ENCODE results near the gene DIDO1. TPM values are rescaled to one million over a fixed set of nuclear protein-coding genes. Genes with fewer than 3 reads are reported as not detected.
A peak's percentile ranks its signal among the peaks of the same experiment; 100 is the strongest.

The DIDO1 gene
- total RNA-seq, 1 donor from 2014 or later = 32.3 TPM

DNA sequence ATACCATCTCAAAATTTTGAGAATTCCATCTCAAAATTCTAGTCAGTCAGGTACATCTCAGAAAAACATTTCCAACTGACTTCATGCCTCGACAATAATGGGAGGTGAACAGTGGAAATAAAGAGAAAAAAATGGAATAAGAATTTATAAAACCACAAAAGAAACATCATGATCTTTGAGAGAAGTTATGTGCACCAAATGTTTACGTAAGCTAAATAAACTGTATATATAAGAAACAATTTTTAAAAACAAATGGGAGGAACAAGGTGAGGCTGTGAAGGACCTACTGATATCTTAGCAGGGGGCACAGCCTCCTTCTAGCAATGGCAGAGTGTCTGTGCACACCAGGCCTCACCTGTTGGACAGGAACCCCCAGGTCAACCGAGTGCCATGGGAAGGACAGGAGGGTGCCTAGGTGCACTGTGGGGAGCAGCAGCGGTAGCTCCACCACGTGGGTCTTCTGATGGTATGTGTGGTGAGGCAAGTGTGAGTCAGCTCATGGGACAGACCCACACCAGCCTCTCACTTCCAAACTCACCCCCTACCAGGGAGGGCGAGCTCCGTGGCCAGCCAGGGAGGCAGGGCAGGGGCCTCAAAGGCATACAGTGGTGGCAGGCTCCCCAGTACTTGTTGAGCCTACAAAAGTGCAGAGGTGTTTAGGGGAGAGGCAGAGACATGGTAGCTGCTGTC is 23.2 kb downstream of the DIDO1 start:
- DNase-seq (no peak), ATAC-seq (ENCODE audit: poor library complexity) (no peak)
- intact Hi-C loops (cut with DNase I) = no loop called here

DNA sequence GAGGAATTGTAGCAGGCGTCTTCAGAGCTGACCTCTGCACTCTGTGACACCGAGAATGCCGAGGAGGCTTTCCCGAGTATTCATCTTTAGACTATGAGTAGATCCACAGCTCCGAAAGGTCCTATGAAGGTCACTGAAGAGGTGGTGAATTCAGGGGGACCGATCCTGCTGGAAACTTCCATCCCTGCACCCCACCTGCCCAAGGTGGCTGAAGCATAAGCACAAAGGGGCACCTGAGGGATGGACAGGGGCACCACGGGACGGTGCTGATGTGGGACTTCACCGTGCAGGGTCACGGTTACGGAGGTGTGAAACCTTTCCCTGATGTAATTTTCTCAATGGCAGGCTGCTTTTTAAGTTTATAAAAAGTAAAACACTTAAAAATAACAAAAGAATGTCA is 24.4 kb downstream of the DIDO1 start:
- ATAC-seq (ENCODE audit: poor library complexity) = no peak
- intact Hi-C loops (cut with DNase I) = no loop called here
- no peak for DNase-seq

DNA sequence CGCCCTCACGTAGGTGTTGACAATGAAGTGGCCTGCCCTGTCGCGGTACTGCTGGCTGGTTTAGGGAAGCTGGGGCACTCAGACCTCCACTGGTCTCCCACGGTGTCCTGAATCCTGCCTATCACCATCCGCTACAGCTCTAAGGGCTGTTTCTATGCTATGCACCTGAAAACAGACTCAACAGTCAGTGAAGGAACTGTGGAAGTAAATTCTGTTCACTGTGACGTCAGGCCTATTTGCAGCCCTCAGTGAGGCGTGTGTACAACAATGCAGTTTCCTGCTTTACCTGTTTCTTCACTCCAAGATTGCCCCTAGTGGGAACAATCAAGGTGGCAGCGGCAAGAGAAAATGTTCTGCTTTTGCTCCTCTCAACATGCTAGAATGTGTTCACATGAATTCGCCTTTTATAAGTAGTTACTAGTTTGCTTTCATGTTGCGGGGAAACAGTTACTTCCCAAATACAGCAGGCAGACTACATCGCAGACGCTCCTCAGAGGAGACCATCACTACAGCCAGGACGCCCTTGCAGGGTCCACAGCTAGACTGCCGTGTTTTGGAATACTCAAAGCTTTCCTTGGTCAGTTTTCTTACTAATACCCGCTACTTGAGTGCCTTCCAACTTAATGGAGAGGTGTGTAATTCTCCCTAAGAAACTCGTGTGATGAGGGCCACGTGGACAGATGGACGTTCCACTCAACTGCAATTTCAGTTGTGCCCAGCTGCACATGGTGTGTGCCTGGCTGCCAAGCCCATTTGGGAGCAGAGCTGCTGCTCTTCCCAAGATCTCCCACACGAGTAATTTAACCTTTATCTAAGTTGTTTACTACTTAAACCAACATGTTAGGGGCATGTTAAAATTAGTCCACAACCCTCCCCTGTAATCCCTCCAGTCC is 25.4 kb downstream of the DIDO1 start:
- ATAC-seq (ENCODE audit: poor library complexity) (no peak), DNase-seq (no peak)
- intact Hi-C loops (cut with DNase I) = no loop called here

DNA sequence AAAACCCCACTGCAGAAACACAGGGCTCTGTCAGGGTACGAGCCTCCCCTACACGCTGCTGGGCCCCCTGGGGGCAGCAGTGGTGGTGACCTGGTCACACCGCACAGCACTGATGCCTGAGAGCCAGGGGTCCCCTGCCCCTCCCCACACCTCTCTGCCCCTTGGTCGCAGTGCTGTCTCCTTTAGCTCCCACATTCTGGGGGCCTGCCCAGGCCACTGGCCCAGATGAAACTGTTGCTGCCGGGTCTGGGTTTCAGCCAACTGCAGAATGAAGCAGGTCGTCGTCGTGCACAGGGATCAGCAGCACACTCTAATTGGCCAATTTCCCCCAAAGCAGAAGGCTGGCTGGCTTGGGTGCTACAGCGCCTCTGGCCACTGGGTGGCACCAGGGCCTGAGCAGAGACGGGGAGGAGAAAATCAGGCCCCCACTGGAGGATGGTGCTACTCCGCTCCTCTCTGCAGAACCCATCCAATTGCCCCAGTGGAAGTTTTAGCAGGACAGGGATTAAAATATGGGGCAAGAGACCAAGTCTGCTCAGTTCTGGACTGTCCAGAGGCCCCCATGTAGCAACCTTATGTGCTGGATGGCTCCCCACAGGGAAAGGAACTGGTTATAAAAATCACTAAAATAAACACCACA is 26.1 kb downstream of the DIDO1 start:
- peak; percentile 79 for DNase-seq
- intact Hi-C loops (cut with DNase I) = no loop called here
- ATAC-seq (ENCODE audit: poor library complexity) = peak; percentile 93

DNA sequence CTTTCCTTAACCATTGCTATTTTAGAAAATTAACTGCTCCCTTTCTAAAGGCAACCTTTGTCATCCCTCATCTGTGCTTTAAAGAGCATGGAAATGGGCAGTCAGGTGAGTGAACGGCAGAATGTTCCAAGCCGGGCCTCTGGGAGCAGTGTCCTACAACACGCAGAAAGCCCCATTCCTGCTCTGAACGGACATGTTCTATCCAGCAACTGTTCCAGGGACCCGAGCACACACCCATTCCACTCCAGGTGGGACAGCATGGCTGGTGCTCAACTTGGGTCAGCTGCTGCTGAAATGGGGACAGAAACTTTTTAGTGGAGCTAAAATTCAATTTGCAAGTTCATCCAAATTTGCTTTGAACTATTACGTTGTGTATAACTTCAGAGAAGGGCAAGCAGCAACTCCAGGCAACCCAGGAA is 26.7 kb downstream of the DIDO1 start:
- intact Hi-C loops (cut with DNase I) = no loop called here
- ATAC-seq (ENCODE audit: poor library complexity) (peak; percentile 56), DNase-seq (no peak)

DNA sequence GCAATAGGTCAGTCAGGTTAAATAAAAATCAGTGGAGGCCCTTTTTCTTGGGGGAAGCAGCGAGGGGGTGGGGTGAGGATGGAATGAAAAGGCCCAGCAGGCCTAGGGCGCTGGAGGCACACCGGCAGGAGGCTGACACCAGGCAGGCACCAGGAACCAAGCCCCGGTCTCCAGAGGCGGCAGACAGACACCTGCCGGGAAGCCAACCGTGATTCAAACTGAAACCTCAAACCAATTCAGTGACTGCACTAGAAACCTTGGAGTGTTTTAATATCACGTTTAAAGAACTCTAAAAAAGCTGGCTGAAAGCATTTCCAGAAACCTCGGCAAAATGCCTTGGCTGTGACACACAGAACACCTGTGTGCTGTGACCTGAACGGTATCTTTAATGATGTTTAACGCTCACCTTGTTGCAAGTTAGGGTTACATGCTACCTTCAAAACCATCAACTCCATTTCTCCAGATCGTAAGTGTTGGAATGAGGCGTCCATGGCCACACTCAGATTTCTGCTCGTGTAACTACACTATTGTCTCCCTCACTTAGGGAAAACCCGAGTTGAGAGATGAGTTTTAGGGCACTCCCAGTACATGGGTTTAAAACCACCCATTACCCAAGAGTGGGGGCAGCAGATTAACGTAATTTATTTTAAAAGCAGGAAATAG is 27.2 kb downstream of the DIDO1 start:
- DNase-seq (no peak), ATAC-seq (ENCODE audit: poor library complexity) (no peak)
- intact Hi-C loops (cut with DNase I) = no loop called here

DNA sequence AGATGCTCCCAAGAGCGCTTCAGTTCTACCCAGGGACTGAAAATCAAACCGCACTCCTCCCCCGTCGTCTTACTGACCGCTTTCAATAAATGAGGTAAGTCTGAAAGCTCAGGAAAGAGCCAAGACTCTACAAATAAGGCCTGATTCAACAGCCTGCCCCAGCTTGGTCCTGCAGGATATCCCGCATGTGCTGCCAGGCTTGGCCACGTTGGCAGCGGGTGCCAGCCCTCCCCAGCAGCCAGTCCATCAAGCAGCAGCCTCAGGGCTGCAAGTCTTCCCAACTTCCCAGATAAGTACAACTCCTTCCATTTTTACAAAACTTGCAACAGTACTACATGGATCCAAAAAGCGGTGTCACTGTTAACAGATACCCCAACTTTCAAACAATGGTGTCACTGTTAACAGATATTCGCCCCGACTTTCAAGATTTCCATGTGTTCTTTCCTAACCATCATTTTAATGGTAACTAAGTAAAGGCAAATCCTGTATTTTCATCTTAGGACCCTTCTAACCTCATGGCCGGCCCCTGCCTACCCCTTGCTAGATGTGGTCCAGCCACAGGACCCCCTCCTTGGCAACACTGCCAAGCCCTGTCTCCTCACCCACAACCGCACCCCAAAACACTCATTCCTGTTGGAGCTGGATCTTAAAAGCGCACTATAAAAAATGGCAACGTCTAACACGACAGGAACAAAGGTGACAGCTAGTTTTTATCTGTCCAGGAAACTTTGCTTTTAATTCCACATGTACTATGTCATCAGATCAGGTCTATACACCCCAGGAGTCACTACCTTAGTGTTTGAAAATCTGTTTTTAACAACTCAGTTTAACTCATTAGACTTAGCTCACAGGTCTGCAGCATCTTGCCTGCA is 28.0 kb downstream of the DIDO1 start:
- intact Hi-C loops (cut with DNase I) = no loop called here
- DNase-seq = no peak

DNA sequence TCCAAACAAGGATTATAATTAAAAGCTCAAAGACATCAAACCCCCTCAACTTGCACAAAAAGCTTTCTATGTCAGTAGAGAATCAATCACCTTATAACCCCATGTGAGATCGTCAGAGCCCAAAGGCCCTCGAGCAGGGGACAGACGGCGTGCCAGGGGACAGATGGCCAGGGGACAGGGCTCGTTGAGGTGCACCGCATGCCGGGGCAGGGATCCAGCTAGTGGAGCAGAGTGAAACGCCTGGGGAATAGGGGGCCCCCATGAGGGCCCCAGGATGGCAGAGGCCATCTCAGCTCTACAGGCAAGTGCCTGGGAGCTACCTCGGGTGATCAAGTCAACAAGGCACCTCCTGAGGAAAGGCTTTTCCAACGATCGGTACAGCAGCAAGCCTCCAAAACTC is 28.6 kb downstream of the DIDO1 start:
- ATAC-seq (ENCODE audit: poor library complexity) (no peak), DNase-seq (no peak)
- intact Hi-C loops (cut with DNase I) = no loop called here

More for the DNA sequence above, 28.0 kb downstream of the DIDO1 start:
- no peak for ATAC-seq (ENCODE audit: poor library complexity)

DNA sequence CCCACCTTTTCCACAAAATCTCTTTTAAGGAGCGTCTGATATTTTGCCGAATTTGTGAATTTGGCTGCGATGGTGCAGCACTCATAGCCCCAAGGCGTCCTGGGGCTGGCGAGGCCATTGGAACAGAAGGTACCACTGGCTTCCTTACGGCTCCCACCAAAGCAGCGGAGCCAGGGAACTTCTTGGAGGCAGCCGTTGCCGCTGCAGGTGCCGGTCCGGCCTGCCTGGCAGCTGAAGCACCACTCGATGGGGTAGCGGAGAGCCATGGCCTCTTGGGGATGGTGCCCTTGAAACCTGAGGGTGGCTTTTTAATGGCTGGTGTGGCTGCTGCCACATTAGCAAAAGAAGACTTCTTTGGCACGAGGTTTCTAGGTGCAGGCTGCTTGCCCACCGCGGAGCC is 29.8 kb downstream of the DIDO1 start:
- intact Hi-C loops (cut with DNase I) = no loop called here
- DNase-seq = no peak

DNA sequence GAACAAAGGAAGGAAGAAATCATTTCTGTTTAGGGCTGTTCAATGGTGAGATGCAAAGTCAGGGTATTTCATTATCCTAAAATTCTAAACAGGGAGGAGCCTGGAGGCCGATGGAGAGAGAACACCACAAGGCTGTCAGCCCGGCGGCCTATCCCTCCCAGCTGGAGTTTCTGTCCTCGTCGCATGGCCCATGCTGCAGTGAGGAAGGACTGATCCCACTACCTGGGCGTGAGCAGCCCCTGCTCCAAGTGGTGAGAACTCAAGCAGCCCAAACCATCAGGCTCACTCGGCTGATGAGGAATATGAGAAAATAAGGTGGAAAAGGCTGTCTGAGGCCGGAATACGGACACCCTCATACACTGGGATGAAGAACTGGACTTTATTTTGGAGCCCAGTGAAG is 30.8 kb downstream of the DIDO1 start:
- DNase-seq (no peak), ATAC-seq (ENCODE audit: poor library complexity) (no peak)
- intact Hi-C loops (cut with DNase I) = no loop called here

More for the DNA sequence above, 29.8 kb downstream of the DIDO1 start:
- ATAC-seq (ENCODE audit: poor library complexity) = no peak

DNA sequence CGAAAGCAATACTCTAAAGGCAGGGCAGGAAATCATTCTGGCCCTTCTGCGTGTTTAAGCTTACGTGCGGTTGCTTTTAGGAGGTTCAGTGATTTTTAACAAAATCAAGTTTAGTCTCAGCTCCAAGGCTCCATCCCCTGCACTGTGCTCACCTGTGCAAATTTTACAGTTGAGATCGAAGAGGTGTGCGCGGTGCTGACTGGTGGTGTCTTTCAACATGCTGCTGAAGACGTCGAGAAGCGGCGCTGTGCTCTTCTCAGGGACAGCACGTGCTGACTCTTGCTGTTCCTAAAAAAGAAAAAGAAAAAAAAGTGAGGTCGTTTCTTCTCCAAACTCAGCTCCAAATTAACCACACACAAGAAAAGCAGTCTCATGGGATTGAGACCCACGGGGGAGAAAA is 32.0 kb downstream of the DIDO1 start:
- intact Hi-C loops (cut with DNase I) = no loop called here
- no peak for ATAC-seq (ENCODE audit: poor library complexity)
- DNase-seq = no peak

DNA sequence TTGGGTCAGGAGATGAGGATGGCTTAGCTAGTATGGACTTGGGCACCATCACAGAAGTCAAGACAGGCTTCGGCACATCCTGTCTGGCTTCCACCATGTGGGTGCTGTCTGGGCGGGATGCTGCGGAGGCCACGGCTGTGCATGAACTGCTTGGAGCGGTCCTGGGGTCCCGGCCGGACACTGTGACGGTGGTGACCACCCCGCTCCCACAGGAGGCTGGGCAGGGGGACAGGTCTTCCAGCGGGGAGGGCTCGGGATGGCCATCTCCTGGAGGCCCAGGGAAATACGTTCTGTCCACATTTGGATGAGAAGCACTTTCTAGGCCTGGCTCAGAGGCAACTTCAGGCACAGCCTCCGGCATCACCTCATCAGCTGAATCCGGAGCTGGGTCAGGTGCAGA is 32.6 kb downstream of the DIDO1 start:
- no peak for DNase-seq
- no peak for ATAC-seq (ENCODE audit: poor library complexity)
- intact Hi-C loops (cut with DNase I) = no loop called here

DNA sequence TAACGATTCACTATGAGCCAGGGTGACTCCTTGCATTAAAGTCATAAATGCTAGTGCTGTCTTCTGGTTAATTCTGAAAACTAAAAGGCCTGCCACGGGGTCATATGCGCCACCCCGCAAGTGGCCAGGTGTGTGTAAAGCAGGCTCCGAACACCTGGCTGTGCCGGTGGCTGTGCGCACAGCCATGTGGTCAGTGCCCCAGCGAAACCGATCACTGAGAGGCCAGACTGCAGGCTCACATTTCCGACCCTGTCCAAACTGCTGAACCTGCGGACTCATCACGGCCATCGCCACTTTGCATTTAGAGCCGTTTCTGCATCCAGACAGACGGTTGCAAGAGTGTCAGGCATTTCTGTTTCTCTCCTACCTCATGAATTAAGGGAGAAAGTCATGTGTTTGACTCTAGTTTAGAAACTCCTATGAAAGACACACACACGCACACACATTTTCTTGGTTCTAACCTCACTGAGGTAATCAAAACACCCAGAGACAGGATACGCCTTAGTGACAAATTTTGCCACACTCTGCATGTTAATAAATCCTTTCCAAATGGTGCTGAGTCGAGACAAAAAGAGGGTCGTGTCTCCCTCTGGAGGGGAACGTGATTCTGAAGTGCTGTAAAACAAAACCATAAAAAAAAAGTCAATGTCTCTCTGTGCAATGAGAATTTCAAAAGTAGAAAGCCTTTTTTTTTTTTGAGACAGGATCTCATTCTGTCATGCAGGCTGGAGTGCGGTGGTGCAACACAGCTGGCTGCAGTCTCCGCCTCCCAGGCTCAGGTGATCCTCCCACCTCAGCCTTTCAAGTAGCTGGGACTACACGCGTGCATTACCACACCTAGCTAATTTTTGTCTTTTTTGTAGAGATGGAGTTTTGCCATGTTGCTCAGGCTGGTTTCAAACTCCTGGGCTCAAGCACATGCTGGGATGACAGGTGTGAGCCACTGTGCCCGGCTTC is 33.7 kb downstream of the DIDO1 start:
- ATAC-seq (ENCODE audit: poor library complexity) (no peak), DNase-seq (no peak)
- intact Hi-C loops (cut with DNase I) = no loop called here

DNA sequence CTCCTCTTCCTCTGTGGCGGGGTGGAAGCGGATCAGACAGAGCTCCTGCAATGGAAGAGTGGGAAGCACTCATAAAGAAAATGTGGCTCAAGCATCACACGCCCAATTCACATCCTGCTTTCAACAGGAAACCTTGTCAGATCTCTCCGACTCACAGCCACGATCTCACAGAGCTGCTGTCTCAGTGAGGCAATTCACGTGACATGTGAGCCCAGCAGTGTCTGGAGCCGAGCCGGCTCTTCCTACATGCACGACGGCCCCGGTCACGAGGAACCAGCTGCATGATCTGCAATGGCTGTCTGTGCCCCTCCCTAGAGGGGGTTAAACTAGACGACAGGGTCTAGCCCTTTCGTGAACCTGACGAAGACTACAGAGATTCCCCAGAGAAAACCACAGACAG is 35.2 kb downstream of the DIDO1 start:
- DNase-seq (no peak), ATAC-seq (ENCODE audit: poor library complexity) (no peak)
- intact Hi-C loops (cut with DNase I) = no loop called here

DNA sequence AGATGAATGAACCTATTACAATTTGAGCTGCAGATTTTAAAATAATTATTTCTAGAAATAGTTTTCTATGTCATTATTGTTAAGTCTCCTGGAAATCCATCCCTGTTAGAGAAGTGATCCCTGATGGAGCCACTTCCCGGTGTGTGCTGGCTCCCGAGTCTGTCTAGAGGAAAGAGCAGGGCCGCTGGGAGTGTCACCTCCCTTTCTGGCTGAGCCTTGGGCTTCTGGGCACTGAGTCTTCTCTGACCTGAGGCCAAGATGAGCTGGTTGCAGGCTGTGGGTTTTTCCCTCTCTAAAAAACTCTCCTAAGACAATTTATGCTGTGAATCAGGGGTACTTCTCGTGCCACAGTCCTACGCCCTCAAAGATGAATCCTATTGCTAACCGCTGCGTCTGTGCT is 35.9 kb downstream of the DIDO1 start:
- no peak for ATAC-seq (ENCODE audit: poor library complexity)
- no peak for DNase-seq
- intact Hi-C loops (cut with DNase I) = no loop called here

DNA sequence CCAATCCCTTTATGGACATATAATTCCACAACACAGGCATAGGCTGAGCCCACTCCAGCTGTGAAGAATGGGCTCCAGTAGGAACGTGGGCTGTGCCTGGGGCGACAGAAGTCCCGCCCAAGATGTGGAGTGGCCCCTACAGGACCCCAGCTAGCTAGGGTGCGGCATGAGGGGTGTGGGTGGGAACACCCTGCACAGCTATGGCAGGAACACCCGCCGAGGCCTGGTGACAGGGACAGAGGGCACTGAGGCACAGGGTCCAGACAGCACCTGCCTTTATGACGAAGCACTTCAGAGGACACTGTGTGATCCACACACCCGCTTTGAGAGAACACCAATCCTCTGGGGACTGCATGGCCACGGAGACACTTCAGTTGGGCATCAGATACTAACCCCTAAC is 36.4 kb downstream of the DIDO1 start:
- DNase-seq (no peak), ATAC-seq (ENCODE audit: poor library complexity) (no peak)
- intact Hi-C loops (cut with DNase I) = no loop called here

DNA sequence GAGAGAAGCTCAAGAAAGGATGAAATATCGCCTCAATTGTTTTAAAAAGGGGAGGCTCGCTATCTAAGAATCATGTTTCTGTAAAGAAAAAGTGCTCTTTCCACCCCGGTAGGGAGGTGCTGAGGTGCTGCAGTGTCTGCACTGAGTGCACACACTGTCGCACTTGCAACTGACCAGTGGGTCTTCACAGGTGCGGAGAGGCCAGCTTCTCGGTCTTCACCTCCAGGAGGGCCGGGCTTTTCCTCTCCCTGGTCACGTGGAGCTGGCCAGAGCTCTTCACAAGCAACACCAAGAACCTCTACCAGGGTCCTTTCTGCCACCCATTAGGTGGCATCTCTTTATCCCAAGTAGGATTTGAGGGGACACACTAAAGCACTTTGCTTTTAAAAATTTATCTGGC is 36.9 kb downstream of the DIDO1 start:
- intact Hi-C loops (cut with DNase I) = no loop called here
- no peak for DNase-seq
- ATAC-seq (ENCODE audit: poor library complexity) = no peak

Measured in Right ventricle myocardium superior (tissue), 1 donor.